ENCODE data around the gene FARSB. TPM values are rescaled to one million over a fixed set of nuclear protein-coding genes. Genes with fewer than 3 reads are reported as not detected.

The FARSB gene
- total RNA-seq, 2 donors from 2014 or later: 7.6 to 11.4 TPM

DNA sequence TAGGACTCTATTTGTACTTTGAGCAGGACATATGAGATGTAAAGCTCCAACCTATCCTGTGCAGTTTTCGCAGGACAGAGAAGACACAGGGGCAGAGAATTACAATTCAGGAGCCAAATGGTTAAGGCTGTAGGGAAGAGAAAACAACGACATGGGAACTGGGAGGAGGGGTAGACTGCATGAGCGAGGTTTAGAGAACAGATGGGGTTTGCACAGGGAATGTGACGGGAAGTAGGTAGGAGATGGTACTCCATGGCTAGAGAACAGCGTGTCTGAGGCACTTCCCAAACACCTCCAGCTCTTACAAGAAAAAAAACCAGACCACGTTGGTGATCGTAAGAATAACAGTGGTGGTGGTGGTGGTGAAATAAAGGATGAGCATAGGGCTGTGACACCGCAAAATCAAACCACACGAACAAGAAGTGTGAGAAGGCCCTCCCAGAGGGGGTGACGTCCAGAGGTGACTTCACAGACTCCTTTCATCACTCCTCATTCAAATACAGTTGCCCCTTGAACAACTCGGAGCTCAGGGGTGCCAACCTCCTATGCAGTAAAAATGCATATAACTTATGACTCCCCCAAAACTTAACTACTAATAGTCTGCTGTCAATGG lies 92.7 kb downstream of the FARSB start:
- no peak for ATAC-seq
- Histone ChIP-seq H3K27ac (no peak overlapping the region), H3K4me3 (no peak overlapping the region), H3K9me3 (no peaks in the 10 kb centered on the region), H3K4me1 (no peaks in the 10 kb centered on the region), H3K27me3 (no peaks in the 10 kb centered on the region), H3K36me3 (replicated peaks in 1 of 2; ENCODE audit: insufficient read depth in 1 of 2, low read depth in 2 of 2) (peaks cover 0 to 4% of the 10 kb centered on the region in 2 donors)
- 72 to 75% methylated on average over 11 of the region's 11 CpGs for WGBS, 2 donors
- intact Hi-C loops (cut with DNase I): no loop called here
- TF ChIP-seq, protein P1, sequence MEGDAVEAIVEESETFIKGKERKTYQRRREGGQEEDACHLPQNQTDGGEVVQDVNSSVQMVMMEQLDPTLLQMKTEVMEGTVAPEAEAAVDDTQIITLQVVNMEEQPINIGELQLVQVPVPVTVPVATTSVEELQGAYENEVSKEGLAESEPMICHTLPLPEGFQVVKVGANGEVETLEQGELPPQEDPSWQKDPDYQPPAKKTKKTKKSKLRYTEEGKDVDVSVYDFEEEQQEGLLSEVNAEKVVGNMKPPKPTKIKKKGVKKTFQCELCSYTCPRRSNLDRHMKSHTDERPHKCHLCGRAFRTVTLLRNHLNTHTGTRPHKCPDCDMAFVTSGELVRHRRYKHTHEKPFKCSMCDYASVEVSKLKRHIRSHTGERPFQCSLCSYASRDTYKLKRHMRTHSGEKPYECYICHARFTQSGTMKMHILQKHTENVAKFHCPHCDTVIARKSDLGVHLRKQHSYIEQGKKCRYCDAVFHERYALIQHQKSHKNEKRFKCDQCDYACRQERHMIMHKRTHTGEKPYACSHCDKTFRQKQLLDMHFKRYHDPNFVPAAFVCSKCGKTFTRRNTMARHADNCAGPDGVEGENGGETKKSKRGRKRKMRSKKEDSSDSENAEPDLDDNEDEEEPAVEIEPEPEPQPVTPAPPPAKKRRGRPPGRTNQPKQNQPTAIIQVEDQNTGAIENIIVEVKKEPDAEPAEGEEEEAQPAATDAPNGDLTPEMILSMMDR (IDR thresholded peaks at IDR 0.05): no peak
- TF ChIP-seq POLR2A (IDR thresholded peaks at IDR 0.05): no peak
- DNase-seq: no peak

DNA sequence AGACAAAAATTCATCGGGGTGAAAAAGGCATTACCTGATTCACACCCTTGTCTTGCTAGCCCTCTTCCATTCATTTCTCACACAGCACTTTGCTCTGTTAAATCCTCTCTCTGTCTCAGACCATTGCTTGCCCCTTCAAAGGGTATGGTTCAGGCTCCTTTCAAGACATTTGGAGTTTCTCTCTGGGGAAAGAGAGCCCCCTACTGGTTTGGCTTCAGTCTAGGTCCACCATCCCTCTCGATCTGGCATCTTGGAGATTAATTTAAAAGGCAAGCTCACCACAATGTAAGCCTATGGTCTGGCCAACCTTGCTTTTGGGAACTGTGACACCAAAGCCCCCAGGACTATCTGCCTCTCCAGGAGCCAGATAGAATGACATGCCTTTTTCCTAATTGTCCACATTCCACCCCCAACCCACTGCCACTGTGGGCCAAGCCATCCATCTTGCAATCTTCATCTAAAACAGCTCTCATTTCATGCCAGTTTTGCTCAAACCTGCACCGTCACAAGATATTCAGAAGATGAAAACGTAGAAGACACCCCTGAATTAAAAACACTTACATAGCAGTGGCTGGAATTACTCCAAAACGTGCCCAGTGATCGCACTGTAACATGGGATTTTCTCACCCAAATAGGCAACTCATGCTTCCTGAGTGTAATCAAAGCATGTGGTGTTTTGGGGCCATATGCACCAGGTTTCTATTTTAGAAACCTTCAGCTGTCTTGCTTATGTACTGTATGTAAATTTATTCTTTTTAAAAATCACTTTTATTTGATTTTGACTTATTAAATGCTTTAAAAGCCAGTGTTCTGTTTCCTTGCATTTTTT lies 93.9 kb downstream of the FARSB start:
- WGBS, 2 donors: 49 to 52% methylated on average over 6 of the region's 6 CpGs
- intact Hi-C loops (cut with DNase I): no loop called here

DNA sequence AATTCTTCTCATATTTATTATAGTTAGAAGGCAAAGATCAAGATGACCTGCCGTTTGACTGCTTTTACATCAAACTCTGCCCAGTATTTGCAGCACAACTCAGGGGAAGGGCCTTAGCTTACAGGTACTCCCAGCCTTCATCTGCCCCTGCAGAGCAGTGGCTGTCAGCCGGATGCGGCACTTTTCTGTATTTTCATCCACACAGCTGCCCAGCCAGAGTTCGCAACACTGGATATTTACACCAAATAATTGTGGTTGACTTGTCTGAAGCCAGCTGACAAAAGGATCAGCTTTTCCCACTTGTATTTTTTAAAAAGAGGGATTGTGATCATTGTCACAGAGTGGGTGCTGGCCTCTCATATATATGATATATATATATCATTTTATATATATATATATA lies 94.7 kb downstream of the FARSB start:
- no peaks in the 10 kb centered on the region for H3K36me3 ChIP-seq (replicated peaks in 1 of 2; ENCODE audit: insufficient read depth in 1 of 2, low read depth in 2 of 2)
- no peaks in the 10 kb centered on the region for H3K27me3 ChIP-seq
- H3K9me3 ChIP-seq: no peaks in the 10 kb centered on the region
- ATAC-seq: no peak
- 87 to 90% methylated on average over 4 of the region's 4 CpGs for WGBS, 2 donors
- no peak for TF ChIP-seq POLR2A (IDR thresholded peaks at IDR 0.05)
- TF ChIP-seq, protein P1 (IDR thresholded peaks at IDR 0.05): no peak
- no peaks in the 10 kb centered on the region for H3K4me1 ChIP-seq
- H3K4me3 ChIP-seq: no peak overlapping the region
- DNase-seq: no peak
- intact Hi-C loops (cut with DNase I): no loop called here
- no peak overlapping the region for H3K27ac ChIP-seq

More for the DNA sequence above, 93.9 kb downstream of the FARSB start:
- DNase-seq (peak; percentile 26 to 45 (median 35)), ATAC-seq (peak; percentile 63)
- Histone ChIP-seq H3K36me3 (replicated peaks in 1 of 2; ENCODE audit: insufficient read depth in 1 of 2, low read depth in 2 of 2) (peaks cover 0 to under 1% of the 10 kb centered on the region in 2 donors), H3K27ac (no peak overlapping the region), H3K9me3 (no peaks in the 10 kb centered on the region), H3K4me1 (no peaks in the 10 kb centered on the region), H3K27me3 (no peaks in the 10 kb centered on the region), H3K4me3 (no peak overlapping the region)
- TF ChIP-seq POLR2A (IDR thresholded peaks at IDR 0.05): no peak
- TF ChIP-seq, protein P1 (IDR thresholded peaks at IDR 0.05): peak; percentile 12 to 64 (median 49)

DNA sequence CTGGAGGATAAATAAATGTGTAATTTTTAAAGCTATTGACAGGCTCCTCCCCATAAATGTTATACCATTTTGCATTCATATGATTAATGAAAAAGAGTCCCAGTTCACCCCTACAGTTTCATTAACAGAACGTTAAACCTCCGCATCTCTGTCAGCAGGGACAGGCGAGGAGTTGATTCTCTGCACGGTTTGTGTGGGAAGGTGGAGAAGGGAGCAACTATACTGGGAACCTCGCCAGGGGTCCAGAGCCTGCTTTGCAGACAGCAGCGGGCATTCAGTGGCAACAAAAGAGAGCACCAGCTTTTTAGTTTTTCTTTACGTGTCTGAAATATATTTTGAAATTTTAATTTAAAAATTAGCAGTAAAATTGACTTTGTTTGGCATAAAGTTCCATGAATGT lies 101.4 kb downstream of the FARSB start:
- Histone ChIP-seq H3K9me3 (no peaks in the 10 kb centered on the region), H3K36me3 (replicated peaks in 1 of 2; ENCODE audit: insufficient read depth in 1 of 2, low read depth in 2 of 2) (no peaks in the 10 kb centered on the region), H3K27ac (no peak overlapping the region), H3K4me3 (no peak overlapping the region), H3K4me1 (no peaks in the 10 kb centered on the region), H3K27me3 (no peaks in the 10 kb centered on the region)
- TF ChIP-seq POLR2A (IDR thresholded peaks at IDR 0.05): no peak
- TF ChIP-seq, protein P1 (IDR thresholded peaks at IDR 0.05): no peak
- ATAC-seq (no peak), DNase-seq (no peak)
- intact Hi-C loops (cut with DNase I): no loop called here
- 35% methylated on average over 7 of the region's 7 CpGs for WGBS, 2 donors

Measured in body of pancreas (tissue), 4 donors.